K562 treated with DMSO at 1 percent for 4 hours (cell line): ENCODE results near the gene MMP15. TPM values are rescaled to one million over a fixed set of nuclear protein-coding genes. Genes with fewer than 3 reads are reported as not detected.

Experiments
- total RNA-seq: library from RNA; unstranded; fragments of 300-600 nt; gene quantifications from 2 replicates; pipeline ENCODE4 v1.2.3, GENCODE V29; 2022; ENCODE audit not compliant: insufficient read depth

Gene MMP15
- total RNA-seq, result 10.8 and 12.4 TPM in 2 replicates

GRCh38 chr16:58025351-58026138 is at the start of gene MMP15:
Gene MMP15 (plus strand): TSS chr16:58025754. CDS start chr16:58026351, 597 bp downstream.

GRCh38 chr16:57999971-58000705 is 25.4 kb upstream of the MMP15 start, which contains the start of gene ZNF319:
Gene ZNF319 (minus strand): TSS chr16:58000672. CDS start chr16:57998265, 2,407 bp downstream.

GRCh38 chr16:58000706-58001676 is 24.6 kb upstream of the MMP15 start, which contains the start of gene USB1:
Gene USB1 (plus strand): TSS chr16:58001407. CDS start chr16:58001484, 77 bp downstream.

Other genes with a start within 250 kb of the MMP15 start
- gene KIFC3, start 223.3 kb upstream of the MMP15 start, total RNA-seq, result 93.2 and 108 TPM in 2 replicates
- gene CNGB1, start 54.6 kb upstream of the MMP15 start, total RNA-seq, result not detected in 2 replicates
- gene ZNF319, start 25.1 kb upstream of the MMP15 start, total RNA-seq, result 5.3 and 5.8 TPM in 2 replicates
- 54.1 and 54.4 TPM in 2 replicates for gene USB1, start 24.3 kb upstream of the MMP15 start, total RNA-seq
- gene CFAP20, start 103.6 kb downstream of the MMP15 start, total RNA-seq, result 64.2 and 72.5 TPM in 2 replicates
- 85.8 and 91.4 TPM in 2 replicates for gene CSNK2A2, start 172.4 kb downstream of the MMP15 start, total RNA-seq